Brain microvascular endothelial cell (primary cell): ENCODE results near the gene TXNL4B.

ENCODE experiments used
- DNase-seq: peaks from one replicate; pipeline ENCODE4 v3.0.0-alpha.2; 2020
- H3K27ac ChIP-seq: fragments of 250-450 bp; sonication (Bioruptor Pico); 2 replicates; pipeline ENCODE4 v1.5.1; 2020; ENCODE audit warnings: mild to moderate bottlenecking, moderate library complexity
- H3K27me3 ChIP-seq: fragments of 250-450 bp; sonication (Bioruptor Pico); replicated peaks from 2 replicates; pipeline ENCODE4 v1.5.1; 2020; ENCODE audit warnings: mild to moderate bottlenecking
- H3K36me3 ChIP-seq: fragments of 250-450 bp; sonication (Bioruptor Pico); replicated peaks from 2 replicates; pipeline ENCODE4 v1.5.1; 2020; ENCODE audit warnings: mild to moderate bottlenecking
- H3K4me3 ChIP-seq: 2 replicates; pipeline ENCODE4 v1.5.1; 2011; ENCODE audit warnings: low read depth, mild to moderate bottlenecking, control low read depth, low read length, moderate library complexity
- in situ Hi-C: cut with HindIII; loops from 2 replicates; pipeline ENCODE4 v1.10.0; 2017; ENCODE audit warnings: low sequenced_read_pairs, low pct_ligation_motif_present
- TF ChIP-seq, protein P1 (sequence below): IDR thresholded peaks from 2 replicates; pipeline ENCODE4 v1.5.1; 2011; ENCODE audit warnings: low read depth, mild to moderate bottlenecking, moderate library complexity, low read length, control low read depth, inconsistent platforms; ENCODE audit errors: missing control alignments

Gene TXNL4B

DNA sequence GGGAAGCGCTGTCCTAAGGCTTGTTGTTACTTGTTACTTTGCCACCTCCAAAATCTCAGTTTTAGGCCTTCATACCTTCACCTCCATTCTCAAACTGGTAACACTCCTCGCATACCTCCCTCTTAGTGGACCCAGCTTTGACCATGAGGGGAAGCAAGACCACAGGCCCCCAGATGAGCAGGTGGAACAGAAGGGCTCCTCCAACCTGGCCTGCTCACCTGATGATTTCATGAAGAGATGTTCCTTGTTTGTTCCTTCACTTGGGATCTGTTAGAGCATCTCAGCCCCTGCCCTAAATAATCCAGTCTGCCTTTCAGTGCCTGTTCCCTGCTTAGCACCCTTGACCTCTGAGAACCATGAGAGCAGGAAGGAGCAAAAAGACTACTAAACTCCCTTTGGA, 28.9 kb upstream of the TXNL4B start:
- H3K36me3 ChIP-seq: no peaks in the 10 kb centered on the region
- H3K27ac ChIP-seq: no peak overlapping the region
- in situ Hi-C loops: no loop called here
- DNase-seq: no peak
- H3K27me3 ChIP-seq: no peaks in the 10 kb centered on the region
- TF ChIP-seq, protein P1, sequence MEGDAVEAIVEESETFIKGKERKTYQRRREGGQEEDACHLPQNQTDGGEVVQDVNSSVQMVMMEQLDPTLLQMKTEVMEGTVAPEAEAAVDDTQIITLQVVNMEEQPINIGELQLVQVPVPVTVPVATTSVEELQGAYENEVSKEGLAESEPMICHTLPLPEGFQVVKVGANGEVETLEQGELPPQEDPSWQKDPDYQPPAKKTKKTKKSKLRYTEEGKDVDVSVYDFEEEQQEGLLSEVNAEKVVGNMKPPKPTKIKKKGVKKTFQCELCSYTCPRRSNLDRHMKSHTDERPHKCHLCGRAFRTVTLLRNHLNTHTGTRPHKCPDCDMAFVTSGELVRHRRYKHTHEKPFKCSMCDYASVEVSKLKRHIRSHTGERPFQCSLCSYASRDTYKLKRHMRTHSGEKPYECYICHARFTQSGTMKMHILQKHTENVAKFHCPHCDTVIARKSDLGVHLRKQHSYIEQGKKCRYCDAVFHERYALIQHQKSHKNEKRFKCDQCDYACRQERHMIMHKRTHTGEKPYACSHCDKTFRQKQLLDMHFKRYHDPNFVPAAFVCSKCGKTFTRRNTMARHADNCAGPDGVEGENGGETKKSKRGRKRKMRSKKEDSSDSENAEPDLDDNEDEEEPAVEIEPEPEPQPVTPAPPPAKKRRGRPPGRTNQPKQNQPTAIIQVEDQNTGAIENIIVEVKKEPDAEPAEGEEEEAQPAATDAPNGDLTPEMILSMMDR: no peak
- H3K4me3 ChIP-seq: no peak overlapping the region

DNA sequence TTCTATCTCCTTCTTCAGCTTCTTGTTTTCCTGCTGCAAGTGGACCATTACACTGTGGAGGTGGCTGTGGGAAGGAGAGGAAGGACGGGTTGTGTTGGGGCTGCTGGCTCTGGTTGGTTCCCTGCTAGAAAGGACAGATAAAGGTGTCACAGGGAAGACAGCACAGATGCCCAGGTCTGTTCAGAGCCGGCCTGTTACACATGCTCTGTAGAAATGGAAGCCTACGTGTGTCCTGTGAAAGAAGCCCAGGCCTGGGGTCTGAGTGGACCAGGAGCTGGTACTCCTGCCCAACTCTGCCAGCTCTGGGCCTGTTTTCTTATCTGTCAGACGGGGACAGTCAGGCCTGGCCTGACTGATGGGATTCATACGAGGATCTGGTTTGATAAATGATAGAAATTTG, 26.6 kb upstream of the TXNL4B start:
- TF ChIP-seq, protein P1: no peak
- no peaks in the 10 kb centered on the region for H3K36me3 ChIP-seq
- H3K27me3 ChIP-seq: no peaks in the 10 kb centered on the region
- DNase-seq: no peak
- no peak overlapping the region for H3K27ac ChIP-seq
- in situ Hi-C loops: no loop called here
- H3K4me3 ChIP-seq: no peak overlapping the region

DNA sequence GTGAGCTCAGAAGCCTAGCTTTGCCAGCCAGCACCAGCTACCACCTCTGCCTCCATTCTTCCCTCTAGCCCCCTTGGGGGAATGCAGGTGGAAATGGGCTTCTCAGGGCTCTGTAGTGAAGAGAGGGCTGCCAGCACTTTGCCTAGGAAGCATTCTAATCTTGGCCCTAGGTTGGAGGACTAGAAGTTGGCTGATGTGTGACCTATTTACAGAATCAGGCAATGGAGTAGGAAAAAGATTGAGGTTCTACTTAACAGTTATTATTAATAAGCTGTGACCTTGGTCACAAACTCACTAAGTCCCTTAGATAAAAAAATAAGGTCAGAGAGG, 20.2 kb upstream of the TXNL4B start:
- DNase-seq: no peak
- Histone ChIP-seq H3K4me3 (no peak overlapping the region), H3K36me3 (peaks cover 46% of the 10 kb centered on the region), H3K27me3 (no peaks in the 10 kb centered on the region), H3K27ac (no peak overlapping the region)
- TF ChIP-seq, protein P1: no peak
- in situ Hi-C loops: no loop called here

DNA sequence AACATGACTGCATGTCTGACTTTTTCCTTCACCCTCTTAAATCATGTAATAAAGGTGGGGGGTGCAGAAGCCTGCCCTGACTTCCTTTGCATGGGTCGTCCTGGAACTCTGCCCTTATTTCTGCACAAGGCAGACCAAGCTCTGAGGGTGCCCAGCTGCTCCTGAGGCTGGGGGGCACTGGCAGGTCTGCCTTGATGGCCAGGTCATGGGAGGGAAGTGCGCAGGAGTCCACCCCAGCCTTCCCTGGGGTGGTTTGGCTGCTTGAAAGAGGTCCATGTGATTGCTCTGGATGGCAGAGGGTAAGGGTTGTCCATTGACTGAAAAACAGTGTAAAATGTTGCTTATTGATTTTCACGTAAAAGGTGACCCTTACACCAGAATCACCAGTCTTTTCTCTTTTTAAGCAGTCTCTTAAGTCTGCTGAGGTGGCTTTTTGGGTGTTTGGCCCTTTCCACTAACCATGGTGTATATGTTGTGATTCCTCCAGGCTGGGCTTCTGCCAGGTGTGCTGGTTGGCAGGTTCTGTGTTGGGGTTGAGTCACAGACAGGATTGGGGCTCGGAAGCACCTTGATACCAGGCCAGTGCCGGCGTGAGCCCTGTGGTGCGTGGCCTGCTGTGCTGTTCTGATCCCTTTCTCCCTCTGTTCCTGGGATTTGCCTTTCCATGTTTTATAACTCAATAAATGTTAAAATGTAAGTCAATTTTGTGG, 19.6 kb upstream of the TXNL4B start:
- TF ChIP-seq, protein P1: no peak
- Histone ChIP-seq H3K27me3 (no peaks in the 10 kb centered on the region), H3K4me3 (no peak overlapping the region), H3K27ac (no peak overlapping the region), H3K36me3 (peaks cover 51% of the 10 kb centered on the region)
- in situ Hi-C loops: no loop called here
- no peak for DNase-seq

DNA sequence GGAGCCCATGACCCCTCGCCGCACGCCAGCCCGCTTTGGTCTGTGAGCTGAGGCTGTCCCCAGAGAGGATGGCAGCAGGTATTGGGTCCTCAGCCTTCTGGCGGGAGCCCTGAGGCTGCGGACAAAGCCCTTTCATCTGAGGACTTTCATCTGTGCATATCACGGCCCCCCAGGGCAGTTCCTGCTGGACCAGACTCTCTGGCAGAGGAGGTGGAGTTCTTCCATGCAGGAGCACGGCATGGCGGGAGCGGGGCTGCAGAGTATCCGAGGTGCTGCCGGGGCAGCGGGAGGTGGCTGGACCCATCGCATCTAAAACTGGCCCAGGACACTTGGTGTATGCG, 19.0 kb upstream of the TXNL4B start:
- H3K36me3 ChIP-seq: peaks cover 58% of the 10 kb centered on the region
- H3K27me3 ChIP-seq: no peaks in the 10 kb centered on the region
- H3K27ac ChIP-seq: no peak overlapping the region
- DNase-seq: no peak
- in situ Hi-C loops: no loop called here
- TF ChIP-seq, protein P1: no peak
- H3K4me3 ChIP-seq: no peak overlapping the region
